Stimulated activated CD4-positive, alpha-beta T cell treated with anti-CD3 and anti-CD28 coated beads, Interleukin-1b, Interleukin-23, amount 100 ng/mL, for 1 hour (primary cell): ENCODE data around the gene RNF151.

Experiments used
- DNase-seq, 2 donors: peaks; one replicate each; pipeline ENCODE4 v3.0.0-alpha.2; 2020; ENCODE audit warnings: low read depth in 2 of 2

RNF151 gene

GRCh38 chr16:1991588-1991947, 24.9 kb downstream of the RNF151 start:
- DNase-seq = no peak

GRCh38 chr16:1991948-1992703, 25.5 kb downstream of the RNF151 start:
- DNase-seq = peak; percentile 99

GRCh38 chr16:1992704-1993317, 26.2 kb downstream of the RNF151 start:
- no peak for DNase-seq

GRCh38 chr16:1993731-1994131, 27.1 kb downstream of the RNF151 start:
- no peak for DNase-seq

GRCh38 chr16:1997494-1998359, 31.1 kb downstream of the RNF151 start:
- no peak for DNase-seq

GRCh38 chr16:1998360-1998835, 31.7 kb downstream of the RNF151 start:
- no peak for DNase-seq

GRCh38 chr16:1998852-1999801, 32.5 kb downstream of the RNF151 start:
- DNase-seq = no peak

GRCh38 chr16:1999866-2000514, 33.3 kb downstream of the RNF151 start:
- DNase-seq = no peak

GRCh38 chr16:2001035-2001434, 34.4 kb downstream of the RNF151 start:
- no peak for DNase-seq

GRCh38 chr16:2001456-2002355, 35.0 kb downstream of the RNF151 start:
- DNase-seq = no peak

GRCh38 chr16:2002406-2003230, 36.0 kb downstream of the RNF151 start:
- no peak for DNase-seq

- no peak for DNase-seq
Observed at GRCh38 chr16:2003231-2003826, 36.7 kb downstream of the RNF151 start.

GRCh38 chr16:2003827-2004641, 37.4 kb downstream of the RNF151 start:
- peak; percentile 69 to 76 for DNase-seq

- DNase-seq = no peak
Observed at GRCh38 chr16:2004795-2005517, 38.3 kb downstream of the RNF151 start.

- DNase-seq = no peak
Observed at GRCh38 chr16:2005646-2006045, 39.0 kb downstream of the RNF151 start.

GRCh38 chr16:2006317-2006716, 39.7 kb downstream of the RNF151 start:
- no peak for DNase-seq
